Ovary (tissue), 3 donors: ENCODE measurements around the gene SPRED2.

Experiments
- EP300 ChIP-seq: sonication (generic); formaldehyde crosslinking; IDR thresholded peaks from one replicate; pipeline ENCODE4 v1.6.1; 2017; ENCODE audit warnings: antibody characterized with exemption
- POLR2A ChIP-seq: fragments of 450-650 bp; IDR thresholded peaks from one replicate; pipeline ENCODE4 v1.6.1; 2017; ENCODE audit warnings: antibody characterized with exemption, mild to moderate bottlenecking, moderate library complexity
- TF ChIP-seq, protein P1 (sequence below), 3 donors: fragments of 450-650 bp in 2 of 3; fragments of 200-600 bp in 1 of 3; IDR thresholded peaks; one replicate each; pipeline versions ENCODE4 v1.5.1 to v1.8.0; 2016 to 2022; ENCODE audit warnings: antibody characterized with exemption in 3 of 3, mild to moderate bottlenecking in 1 of 3
- donor health status: DM: no; HTN: no; CAD: no.

DNA sequence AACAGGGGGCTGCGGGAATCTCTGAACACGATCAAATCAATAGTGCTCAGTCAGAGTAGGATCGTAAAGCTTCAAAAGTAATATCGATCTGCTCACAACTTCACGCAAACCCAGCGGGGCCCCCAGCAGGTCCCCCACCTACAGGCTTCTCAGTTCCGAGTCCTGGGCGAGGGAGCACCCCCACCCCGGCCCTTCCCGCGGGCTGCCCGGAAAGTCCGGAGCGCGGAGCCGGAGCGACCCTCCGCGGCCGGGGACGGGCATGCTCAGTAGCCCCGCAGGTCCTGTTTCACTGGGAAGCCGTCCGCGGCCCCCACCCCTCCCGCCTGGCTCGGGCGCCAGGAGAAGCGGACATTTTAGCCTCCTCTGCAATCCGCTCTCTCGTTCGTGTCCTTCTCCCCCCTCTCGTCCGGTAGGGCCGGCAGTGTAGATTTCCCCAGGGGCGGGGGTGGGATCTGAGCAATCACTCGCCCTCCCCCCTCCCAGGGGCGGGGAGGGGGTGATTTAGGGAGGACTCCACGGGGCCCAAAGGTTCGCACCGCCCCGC is 3.3 kb upstream of the SPRED2 start:
- TF ChIP-seq, protein P1, sequence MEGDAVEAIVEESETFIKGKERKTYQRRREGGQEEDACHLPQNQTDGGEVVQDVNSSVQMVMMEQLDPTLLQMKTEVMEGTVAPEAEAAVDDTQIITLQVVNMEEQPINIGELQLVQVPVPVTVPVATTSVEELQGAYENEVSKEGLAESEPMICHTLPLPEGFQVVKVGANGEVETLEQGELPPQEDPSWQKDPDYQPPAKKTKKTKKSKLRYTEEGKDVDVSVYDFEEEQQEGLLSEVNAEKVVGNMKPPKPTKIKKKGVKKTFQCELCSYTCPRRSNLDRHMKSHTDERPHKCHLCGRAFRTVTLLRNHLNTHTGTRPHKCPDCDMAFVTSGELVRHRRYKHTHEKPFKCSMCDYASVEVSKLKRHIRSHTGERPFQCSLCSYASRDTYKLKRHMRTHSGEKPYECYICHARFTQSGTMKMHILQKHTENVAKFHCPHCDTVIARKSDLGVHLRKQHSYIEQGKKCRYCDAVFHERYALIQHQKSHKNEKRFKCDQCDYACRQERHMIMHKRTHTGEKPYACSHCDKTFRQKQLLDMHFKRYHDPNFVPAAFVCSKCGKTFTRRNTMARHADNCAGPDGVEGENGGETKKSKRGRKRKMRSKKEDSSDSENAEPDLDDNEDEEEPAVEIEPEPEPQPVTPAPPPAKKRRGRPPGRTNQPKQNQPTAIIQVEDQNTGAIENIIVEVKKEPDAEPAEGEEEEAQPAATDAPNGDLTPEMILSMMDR (IDR thresholded peaks at IDR 0.05): peak in 1 of 3 donors; percentile 24
- TF ChIP-seq POLR2A (peak; percentile 89), EP300 (no peak)
